Fibroblast of lung (primary cell): Measurements from ENCODE around the gene NR6A1.

Source experiments
- CTCF ChIP-seq, 2 donors: IDR thresholded peaks in 1 of 2; conservative IDR thresholded peaks in 1 of 2; 1 replicate in 1 of 2; 2 replicates in 1 of 2; pipeline ENCODE4 v1.5.1; 2011 to 2012; ENCODE audit warnings: low read length in 2 of 2, control low read depth in 1 of 2, inconsistent platforms in 1 of 2, low read depth in 1 of 2, mild to moderate bottlenecking in 1 of 2
- EZH2 ChIP-seq: IDR thresholded peaks from 2 replicates; pipeline ENCODE4 v1.5.1; 2012; ENCODE audit warnings: low read length, control low read depth, mild to moderate bottlenecking; ENCODE audit errors: missing control alignments

GRCh38 chr9:124654431-124654830, 116.7 kb downstream of the NR6A1 start:
- TF ChIP-seq CTCF (conservative IDR thresholded peaks at IDR 0.05 in 1 of 2, IDR thresholded peaks at IDR 0.05 in 1 of 2; ENCODE audit: low read depth in 1 of 2, low read length in 2 of 2): no peak
- no peak for TF ChIP-seq EZH2
